Astrocyte of the cerebellum (primary cell): ENCODE data around the gene KRTAP10-10.

Source experiments
- DNase-seq: peaks from one replicate; pipeline ENCODE4 v3.0.0-alpha.2; 2011; ENCODE audit warnings: low read depth
- H3K4me3 ChIP-seq: 2 replicates; pipeline ENCODE4 v1.5.1; 2011; ENCODE audit warnings: mild to moderate bottlenecking, low read depth, low read length, moderate library complexity
- in situ Hi-C: cut with HindIII; loops from 2 replicates; pipeline ENCODE4 v1.10.0; 2017; ENCODE audit warnings: low sequenced_read_pairs
- TF ChIP-seq, protein P1 (sequence below): IDR thresholded peaks from 2 replicates; pipeline ENCODE4 v1.5.1; 2012; ENCODE audit warnings: low read length, low read depth, moderate library complexity, mild to moderate bottlenecking; ENCODE audit errors: missing control alignments

The KRTAP10-10 gene

DNA sequence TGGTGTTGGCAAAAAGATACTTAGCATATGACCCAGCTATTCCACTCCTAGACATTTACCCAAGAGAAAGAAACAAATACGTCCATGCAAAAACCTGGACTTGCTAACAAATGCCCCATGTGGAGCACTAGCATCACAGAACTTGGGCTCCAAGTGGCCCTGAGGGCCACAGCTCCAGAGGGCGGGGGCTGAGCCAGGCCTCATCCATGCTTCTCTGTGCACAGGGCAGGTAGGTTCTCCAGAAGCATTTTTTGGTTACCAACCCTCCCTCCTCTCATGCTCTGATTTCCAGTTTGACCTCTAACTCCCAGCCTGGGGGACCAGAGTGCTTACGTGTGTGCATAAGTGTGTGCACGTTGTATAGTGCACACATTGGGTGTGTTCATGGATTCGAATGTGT, 27.5 kb downstream of the KRTAP10-10 start:
- in situ Hi-C loops, result no loop called here
- no peak for DNase-seq
- TF ChIP-seq, protein P1, sequence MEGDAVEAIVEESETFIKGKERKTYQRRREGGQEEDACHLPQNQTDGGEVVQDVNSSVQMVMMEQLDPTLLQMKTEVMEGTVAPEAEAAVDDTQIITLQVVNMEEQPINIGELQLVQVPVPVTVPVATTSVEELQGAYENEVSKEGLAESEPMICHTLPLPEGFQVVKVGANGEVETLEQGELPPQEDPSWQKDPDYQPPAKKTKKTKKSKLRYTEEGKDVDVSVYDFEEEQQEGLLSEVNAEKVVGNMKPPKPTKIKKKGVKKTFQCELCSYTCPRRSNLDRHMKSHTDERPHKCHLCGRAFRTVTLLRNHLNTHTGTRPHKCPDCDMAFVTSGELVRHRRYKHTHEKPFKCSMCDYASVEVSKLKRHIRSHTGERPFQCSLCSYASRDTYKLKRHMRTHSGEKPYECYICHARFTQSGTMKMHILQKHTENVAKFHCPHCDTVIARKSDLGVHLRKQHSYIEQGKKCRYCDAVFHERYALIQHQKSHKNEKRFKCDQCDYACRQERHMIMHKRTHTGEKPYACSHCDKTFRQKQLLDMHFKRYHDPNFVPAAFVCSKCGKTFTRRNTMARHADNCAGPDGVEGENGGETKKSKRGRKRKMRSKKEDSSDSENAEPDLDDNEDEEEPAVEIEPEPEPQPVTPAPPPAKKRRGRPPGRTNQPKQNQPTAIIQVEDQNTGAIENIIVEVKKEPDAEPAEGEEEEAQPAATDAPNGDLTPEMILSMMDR, result no peak
- no peak overlapping the region for H3K4me3 ChIP-seq

DNA sequence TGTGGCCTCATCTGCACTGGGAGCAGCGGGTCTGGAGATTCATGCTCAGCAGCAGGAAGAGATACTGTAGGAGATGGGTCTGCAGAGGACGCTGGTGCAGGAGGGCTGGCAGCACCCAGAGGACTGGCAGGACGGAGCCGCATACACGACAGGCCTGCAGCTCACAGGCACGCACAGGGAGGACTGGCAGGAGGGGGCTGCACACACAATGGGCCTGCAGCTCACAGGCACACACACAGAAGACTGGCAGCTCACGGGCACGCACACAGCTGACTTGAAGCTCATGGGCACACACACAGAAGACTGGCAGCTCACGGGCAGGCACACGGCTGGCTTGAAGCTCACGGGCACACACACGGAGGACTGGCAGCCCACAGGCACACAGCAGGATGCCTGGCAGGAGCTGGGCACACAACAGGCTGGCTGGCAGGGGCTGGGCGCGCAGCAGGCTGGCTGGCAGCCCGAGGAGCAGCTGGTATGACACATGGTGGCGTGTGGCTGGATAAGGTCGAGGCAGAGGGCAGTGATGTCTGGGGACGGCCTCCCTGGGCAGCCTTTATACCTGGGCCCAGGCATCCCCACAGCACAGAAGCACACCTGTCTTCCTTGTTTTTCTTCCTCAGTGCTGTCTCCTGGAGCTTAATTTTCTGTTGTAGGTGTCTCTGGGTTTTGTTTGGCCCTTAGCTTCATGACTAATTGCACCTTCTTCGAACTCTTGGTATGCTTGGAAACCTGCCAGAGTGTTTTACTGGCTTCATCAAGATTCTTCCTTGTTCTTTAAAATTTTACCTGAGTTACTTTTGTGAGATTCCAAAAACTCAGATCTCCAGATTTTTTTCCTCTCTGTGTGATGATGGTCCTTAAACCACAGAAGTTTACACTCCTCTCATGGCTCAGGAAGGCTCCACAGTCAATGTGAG, 29.5 kb downstream of the KRTAP10-10 start, which contains the start of gene KRTAP12-2:
Gene KRTAP12-2 (minus strand): TSS at position 527 of the 920 bp plus-strand sequence. CDS start 41 bp downstream, at position 486.
- TF ChIP-seq, protein P1, result no peak
- in situ Hi-C loops, result no loop called here
- no peak for DNase-seq
- no peak within 1 kb of the TSS for H3K4me3 ChIP-seq

- no peak for DNase-seq
- TF ChIP-seq, protein P1, result no peak
- H3K4me3 ChIP-seq, result no peak overlapping the region
- in situ Hi-C loops, result no loop called here
These were observed 30.5 kb downstream of the KRTAP10-10 start for GRCh38 chr21:44667612-44668011.

- no peak overlapping the region for H3K4me3 ChIP-seq
- in situ Hi-C loops, result no loop called here
- TF ChIP-seq, protein P1, result no peak
- no peak for DNase-seq
These were observed 33.7 kb downstream of the KRTAP10-10 start for GRCh38 chr21:44670642-44671432.

- in situ Hi-C loops, result no loop called here
- no peak for DNase-seq
- TF ChIP-seq, protein P1, result no peak
- H3K4me3 ChIP-seq, result no peak overlapping the region
These were observed 34.8 kb downstream of the KRTAP10-10 start for GRCh38 chr21:44671911-44672310.

- no peak for DNase-seq
- TF ChIP-seq, protein P1, result no peak
- no peak overlapping the region for H3K4me3 ChIP-seq
- in situ Hi-C loops, result no loop called here
These were observed 40.7 kb downstream of the KRTAP10-10 start for GRCh38 chr21:44677881-44678280.
